ENCODE results near the gene PLA2G3.

Gene PLA2G3, protein sequence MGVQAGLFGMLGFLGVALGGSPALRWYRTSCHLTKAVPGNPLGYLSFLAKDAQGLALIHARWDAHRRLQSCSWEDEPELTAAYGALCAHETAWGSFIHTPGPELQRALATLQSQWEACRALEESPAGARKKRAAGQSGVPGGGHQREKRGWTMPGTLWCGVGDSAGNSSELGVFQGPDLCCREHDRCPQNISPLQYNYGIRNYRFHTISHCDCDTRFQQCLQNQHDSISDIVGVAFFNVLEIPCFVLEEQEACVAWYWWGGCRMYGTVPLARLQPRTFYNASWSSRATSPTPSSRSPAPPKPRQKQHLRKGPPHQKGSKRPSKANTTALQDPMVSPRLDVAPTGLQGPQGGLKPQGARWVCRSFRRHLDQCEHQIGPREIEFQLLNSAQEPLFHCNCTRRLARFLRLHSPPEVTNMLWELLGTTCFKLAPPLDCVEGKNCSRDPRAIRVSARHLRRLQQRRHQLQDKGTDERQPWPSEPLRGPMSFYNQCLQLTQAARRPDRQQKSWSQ

DNA sequence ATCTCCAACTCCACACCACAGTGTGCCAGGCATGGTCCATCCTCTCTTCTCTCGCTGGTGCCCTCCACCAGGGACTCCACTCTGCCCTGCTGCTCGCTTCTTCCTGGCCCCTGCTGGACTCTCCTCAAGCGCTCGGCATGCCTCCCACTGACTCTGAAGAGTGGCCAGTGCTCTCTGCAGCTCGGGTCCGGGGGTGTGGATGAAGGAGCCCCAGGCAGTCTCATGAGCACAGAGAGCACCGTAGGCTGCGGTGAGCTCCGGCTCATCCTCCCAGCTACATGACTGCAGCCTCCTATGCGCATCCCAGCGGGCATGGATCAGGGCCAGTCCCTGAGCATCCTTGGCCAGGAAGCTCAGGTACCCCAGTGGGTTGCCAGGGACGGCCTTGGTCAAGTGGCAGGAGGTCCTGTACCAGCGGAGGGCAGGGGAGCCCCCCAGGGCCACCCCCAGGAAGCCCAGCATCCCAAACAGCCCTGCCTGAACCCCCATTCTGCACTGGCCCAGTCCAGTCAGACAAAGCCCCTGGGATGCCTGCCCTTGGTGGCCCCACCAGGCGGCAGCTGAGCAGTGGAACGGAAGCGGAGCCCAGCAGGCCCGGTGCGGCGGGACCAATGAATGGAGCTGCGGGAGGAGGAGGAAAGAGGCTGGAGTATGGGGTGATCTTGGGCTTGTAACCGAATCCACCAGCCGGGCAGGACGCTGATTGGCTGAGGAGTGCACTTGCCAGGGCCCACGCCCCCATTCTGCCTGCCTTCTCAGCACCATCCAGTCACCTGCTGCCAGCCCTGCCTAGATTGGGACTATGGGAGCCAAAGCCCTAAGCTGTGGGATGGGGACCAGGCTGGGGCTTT, at the start of gene PLA2G3:
Gene PLA2G3, minus strand, starts transcription at position 643 of the 851 bp plus-strand sequence. Its CDS starts 154 bp downstream, at position 489.
- no peaks in the 10 kb centered on the region for H3F3A ChIP-seq (ENCODE audit: insufficient read depth)
- H3K27me3 ChIP-seq (ENCODE audit: low read length), result no peaks in the 10 kb centered on the region
- no peaks in the 10 kb centered on the region for H3K9me2 ChIP-seq (replicated peaks; ENCODE audit: insufficient read depth, low read length)
- H4K20me1 ChIP-seq (ENCODE audit: low read depth, low read length), result no peaks in the 10 kb centered on the region
- no peak within 1 kb of the TSS for H2AFZ ChIP-seq (ENCODE audit: low read depth, low read length, severe bottlenecking)
- H3K9ac ChIP-seq (ENCODE audit: low read length), result no peak within 1 kb of the TSS
- TF ChIP-seq, protein P1, sequence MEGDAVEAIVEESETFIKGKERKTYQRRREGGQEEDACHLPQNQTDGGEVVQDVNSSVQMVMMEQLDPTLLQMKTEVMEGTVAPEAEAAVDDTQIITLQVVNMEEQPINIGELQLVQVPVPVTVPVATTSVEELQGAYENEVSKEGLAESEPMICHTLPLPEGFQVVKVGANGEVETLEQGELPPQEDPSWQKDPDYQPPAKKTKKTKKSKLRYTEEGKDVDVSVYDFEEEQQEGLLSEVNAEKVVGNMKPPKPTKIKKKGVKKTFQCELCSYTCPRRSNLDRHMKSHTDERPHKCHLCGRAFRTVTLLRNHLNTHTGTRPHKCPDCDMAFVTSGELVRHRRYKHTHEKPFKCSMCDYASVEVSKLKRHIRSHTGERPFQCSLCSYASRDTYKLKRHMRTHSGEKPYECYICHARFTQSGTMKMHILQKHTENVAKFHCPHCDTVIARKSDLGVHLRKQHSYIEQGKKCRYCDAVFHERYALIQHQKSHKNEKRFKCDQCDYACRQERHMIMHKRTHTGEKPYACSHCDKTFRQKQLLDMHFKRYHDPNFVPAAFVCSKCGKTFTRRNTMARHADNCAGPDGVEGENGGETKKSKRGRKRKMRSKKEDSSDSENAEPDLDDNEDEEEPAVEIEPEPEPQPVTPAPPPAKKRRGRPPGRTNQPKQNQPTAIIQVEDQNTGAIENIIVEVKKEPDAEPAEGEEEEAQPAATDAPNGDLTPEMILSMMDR (IDR thresholded peaks at IDR 0.05; ENCODE audit: insufficient read depth, low read length, poor library complexity, severe bottlenecking), result no peak
- no peak for TF ChIP-seq EZH2phosphoT487 (conservative IDR thresholded peaks at IDR 0.05; ENCODE audit: low read length)
- H3K4me3 ChIP-seq (ENCODE audit: insufficient read depth, low read length, poor library complexity, severe bottlenecking), result no peak within 1 kb of the TSS
- no peaks in the 10 kb centered on the region for H3K9me3 ChIP-seq (ENCODE audit: insufficient read depth, low read length)
- H3K27ac ChIP-seq (ENCODE audit: low read depth, low read length), result no peak within 1 kb of the TSS
- H3K4me2 ChIP-seq (ENCODE audit: low read depth, low read length, poor library complexity, severe bottlenecking), result no peak within 1 kb of the TSS
- H3K36me3 ChIP-seq (ENCODE audit: low read length), result no peaks in the 10 kb centered on the region
- no peaks in the 10 kb centered on the region for H3K79me2 ChIP-seq (ENCODE audit: insufficient read depth, low read length)

DNA sequence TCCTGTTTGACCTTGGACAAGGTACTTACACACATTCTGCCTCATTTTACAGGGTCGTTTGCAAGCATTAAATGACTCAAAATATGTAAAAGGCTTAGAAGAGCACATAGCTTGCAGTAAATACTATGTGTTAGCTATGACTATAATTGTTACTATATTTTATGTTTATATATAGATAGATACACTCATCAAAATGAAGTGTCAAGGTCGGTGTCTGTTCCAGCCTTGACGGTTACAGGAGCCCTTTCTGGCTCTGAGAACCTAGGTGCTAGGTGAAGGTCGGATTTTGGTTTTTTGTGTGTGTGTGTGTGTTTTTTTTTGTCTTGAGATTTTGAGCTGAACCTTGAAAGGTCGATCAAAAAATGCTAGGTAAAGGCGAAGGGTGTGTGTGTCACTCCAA, 47.3 kb upstream of the PLA2G3 start:
- Histone ChIP-seq H3K27ac (ENCODE audit: low read depth, low read length) (no peak overlapping the region), H3K4me3 (ENCODE audit: insufficient read depth, low read length, poor library complexity, severe bottlenecking) (no peak overlapping the region), H4K20me1 (ENCODE audit: low read depth, low read length) (no peaks in the 10 kb centered on the region), H3K79me2 (ENCODE audit: insufficient read depth, low read length) (no peaks in the 10 kb centered on the region), H3K27me3 (ENCODE audit: low read length) (no peaks in the 10 kb centered on the region), H3K4me2 (ENCODE audit: low read depth, low read length, poor library complexity, severe bottlenecking) (no peak overlapping the region), H3K9ac (ENCODE audit: low read length) (no peak overlapping the region), H3K36me3 (ENCODE audit: low read length) (no peaks in the 10 kb centered on the region), H3K9me2 (replicated peaks; ENCODE audit: insufficient read depth, low read length) (no peaks in the 10 kb centered on the region), H2AFZ (ENCODE audit: low read depth, low read length, severe bottlenecking) (no peak overlapping the region), H3F3A (ENCODE audit: insufficient read depth) (no peaks in the 10 kb centered on the region), H3K9me3 (ENCODE audit: insufficient read depth, low read length) (no peaks in the 10 kb centered on the region)
- no peak for TF ChIP-seq EZH2phosphoT487 (conservative IDR thresholded peaks at IDR 0.05; ENCODE audit: low read length)
- TF ChIP-seq, protein P1 (IDR thresholded peaks at IDR 0.05; ENCODE audit: insufficient read depth, low read length, poor library complexity, severe bottlenecking), result no peak

DNA sequence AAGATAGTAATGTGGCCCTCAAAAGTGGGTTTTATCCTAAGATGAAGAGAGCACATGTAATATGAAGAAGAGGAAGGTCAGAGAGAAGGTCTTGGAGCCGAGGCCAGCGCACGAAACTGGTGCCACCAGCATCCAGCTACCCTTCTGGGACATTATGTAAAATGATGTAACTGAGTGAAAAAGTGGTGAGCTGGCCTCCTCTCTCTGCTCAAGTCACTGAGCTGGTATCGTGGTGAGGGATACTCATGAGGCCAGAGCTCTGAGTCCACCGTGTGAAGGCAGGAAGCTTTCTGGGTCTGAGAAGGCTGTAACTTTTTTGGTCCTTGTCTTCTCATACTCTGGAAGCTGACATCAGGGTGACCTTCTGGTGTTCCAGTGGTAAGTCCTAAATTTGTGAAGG, 44.7 kb upstream of the PLA2G3 start:
- no peaks in the 10 kb centered on the region for H4K20me1 ChIP-seq (ENCODE audit: low read depth, low read length)
- no peak overlapping the region for H2AFZ ChIP-seq (ENCODE audit: low read depth, low read length, severe bottlenecking)
- H3K4me2 ChIP-seq (ENCODE audit: low read depth, low read length, poor library complexity, severe bottlenecking), result no peak overlapping the region
- H3K9ac ChIP-seq (ENCODE audit: low read length), result no peak overlapping the region
- H3K4me3 ChIP-seq (ENCODE audit: insufficient read depth, low read length, poor library complexity, severe bottlenecking), result no peak overlapping the region
- H3K79me2 ChIP-seq (ENCODE audit: insufficient read depth, low read length), result no peaks in the 10 kb centered on the region; the same call in 1 of the 2 replicates
- TF ChIP-seq, protein P1 (IDR thresholded peaks at IDR 0.05; ENCODE audit: insufficient read depth, low read length, poor library complexity, severe bottlenecking), result no peak
- TF ChIP-seq EZH2phosphoT487 (conservative IDR thresholded peaks at IDR 0.05; ENCODE audit: low read length), result no peak
- no peaks in the 10 kb centered on the region for H3K9me2 ChIP-seq (replicated peaks; ENCODE audit: insufficient read depth, low read length)
- no peaks in the 10 kb centered on the region for H3F3A ChIP-seq (ENCODE audit: insufficient read depth)
- H3K27ac ChIP-seq (ENCODE audit: low read depth, low read length), result no peak overlapping the region
- H3K9me3 ChIP-seq (ENCODE audit: insufficient read depth, low read length), result no peaks in the 10 kb centered on the region
- H3K27me3 ChIP-seq (ENCODE audit: low read length), result no peaks in the 10 kb centered on the region
- 0 out of 2 replicates have a peak, but pooled peaks cover 3% of the 10 kb centered on the region for H3K36me3 ChIP-seq (ENCODE audit: low read length)
